Natural killer cell (primary cell): ENCODE data around the gene LEF1. TPM values are rescaled to one million over a fixed set of nuclear protein-coding genes. Genes with fewer than 3 reads are reported as not detected.

Source experiments
- ATAC-seq, 3 donors: fragments of 150-1000 bp in 2 of 3; fragments of 200-7000 bp in 1 of 3; cut with Tn5 transposase; 1 replicate in 1 of 3; 2 replicates in 2 of 3; pipeline ENCODE4 v1.10.0; 2021; ENCODE audit warnings: mild to moderate bottlenecking in 2 of 3, moderate library complexity in 2 of 3
- DNase-seq, 2 donors: peaks; one replicate each; pipeline versions ENCODE4 v3.0.0 to v3.0.0-alpha.2; 2013 to 2021; ENCODE audit warnings: mixed read lengths in 1 of 2
- H3K27ac ChIP-seq: one replicate; pipeline ENCODE4 v1.5.1; 2013; ENCODE audit warnings: mild to moderate bottlenecking, low read length
- H3K27me3 ChIP-seq: one replicate; pipeline ENCODE4 v1.6.1; 2013; ENCODE audit warnings: low read length; ENCODE audit not compliant: control insufficient read depth, insufficient read depth
- H3K36me3 ChIP-seq: one replicate; pipeline ENCODE4 v1.6.1; 2013; ENCODE audit warnings: low read length; ENCODE audit not compliant: control insufficient read depth, insufficient read depth
- H3K4me1 ChIP-seq: one replicate; pipeline ENCODE4 v1.6.1; 2013; ENCODE audit warnings: low read length; ENCODE audit not compliant: control insufficient read depth, insufficient read depth
- H3K4me3 ChIP-seq: one replicate; pipeline ENCODE4 v1.5.1; 2013; ENCODE audit warnings: low read length
- H3K9me3 ChIP-seq: one replicate; pipeline ENCODE4 v1.6.1; 2013; ENCODE audit warnings: low read length; ENCODE audit not compliant: control insufficient read depth, insufficient read depth
- H3K27ac Mint-ChIP-seq, 2 donors: one replicate each; pipeline ENCODE4 v1.8.0; 2022; ENCODE audit warnings: mild to moderate bottlenecking in 2 of 2, mixed read lengths in 2 of 2, moderate library complexity in 1 of 2
- H3K27me3 Mint-ChIP-seq, 2 donors: one replicate each; pipeline ENCODE4 v1.8.0; 2022; ENCODE audit warnings: low read depth in 2 of 2, mixed read lengths in 2 of 2
- H3K36me3 Mint-ChIP-seq: one replicate; pipeline ENCODE4 v1.8.0; 2022; ENCODE audit warnings: mixed read lengths
- H3K4me1 Mint-ChIP-seq, 2 donors: one replicate each; pipeline ENCODE4 v1.8.0; 2022; ENCODE audit warnings: mixed read lengths in 2 of 2
- H3K4me3 Mint-ChIP-seq: one replicate; pipeline ENCODE4 v1.8.0; 2022; ENCODE audit warnings: mild to moderate bottlenecking, moderate library complexity, mixed read lengths
- H3K9me3 Mint-ChIP-seq, 2 donors: one replicate each; pipeline ENCODE4 v1.8.0; 2022; ENCODE audit warnings: mixed read lengths in 2 of 2
- WGBS: methylation state at CpG from one replicate; pipeline ENCODE4 v1.1.7; 2013; ENCODE audit warnings: missing lambda C conversion rate; ENCODE audit not compliant: insufficient coverage; 5-methylcytosine and 5-hydroxymethylcytosine counted together
- intact Hi-C: fragments of 100-400 bp; cut with micrococcal nuclease; formaldehyde crosslinking; loops from one replicate; pipeline ENCODE4 v1.14.2; 2022
- total RNA-seq, 4 donors: library from RNA; stranded (reverse); fragments of 120-200 nt in 1 of 4; gene quantifications; one replicate each; pipeline versions ENCODE4 v1.2.3 to v1.2.4, GENCODE V29; 2013 to 2022
- TF ChIP-seq, protein P1 (sequence below): fragments of 200-600 bp; IDR thresholded peaks from one replicate; pipeline ENCODE4 v1.8.0; 2022; ENCODE audit warnings: antibody characterized with exemption

LEF1 gene
- total RNA-seq, 3 donors from 2014 or later (not counting 1 experiment from before 2014, with no cell fraction given) = 18.7 to 39.8 (median 24.5) TPM

GRCh38 chr4:108018884-108019187, 149.9 kb downstream of the LEF1 start:
- Histone ChIP-seq H3K36me3 (peaks cover 34% of the 10 kb centered on the region), H3K27ac (no peak overlapping the region), H3K27me3 (no peaks in the 10 kb centered on the region), H3K4me1 (no peaks in the 10 kb centered on the region), H3K4me3 (no peak overlapping the region), H3K9me3 (no peaks in the 10 kb centered on the region)
- DNase-seq = no peak
- WGBS = 100% methylated on average over 1 of the region's 2 CpGs
- Mint-ChIP-seq H3K4me1 (peaks cover 0 to under 1% of the 10 kb centered on the region in 2 donors), H3K27me3 (no peaks in the 10 kb centered on the region), H3K36me3 (peaks cover 10% of the 10 kb centered on the region), H3K4me3 (no peak overlapping the region), H3K9me3 (no peaks in the 10 kb centered on the region), H3K27ac (no peak overlapping the region)
- no peak for ATAC-seq
- TF ChIP-seq, protein P1, sequence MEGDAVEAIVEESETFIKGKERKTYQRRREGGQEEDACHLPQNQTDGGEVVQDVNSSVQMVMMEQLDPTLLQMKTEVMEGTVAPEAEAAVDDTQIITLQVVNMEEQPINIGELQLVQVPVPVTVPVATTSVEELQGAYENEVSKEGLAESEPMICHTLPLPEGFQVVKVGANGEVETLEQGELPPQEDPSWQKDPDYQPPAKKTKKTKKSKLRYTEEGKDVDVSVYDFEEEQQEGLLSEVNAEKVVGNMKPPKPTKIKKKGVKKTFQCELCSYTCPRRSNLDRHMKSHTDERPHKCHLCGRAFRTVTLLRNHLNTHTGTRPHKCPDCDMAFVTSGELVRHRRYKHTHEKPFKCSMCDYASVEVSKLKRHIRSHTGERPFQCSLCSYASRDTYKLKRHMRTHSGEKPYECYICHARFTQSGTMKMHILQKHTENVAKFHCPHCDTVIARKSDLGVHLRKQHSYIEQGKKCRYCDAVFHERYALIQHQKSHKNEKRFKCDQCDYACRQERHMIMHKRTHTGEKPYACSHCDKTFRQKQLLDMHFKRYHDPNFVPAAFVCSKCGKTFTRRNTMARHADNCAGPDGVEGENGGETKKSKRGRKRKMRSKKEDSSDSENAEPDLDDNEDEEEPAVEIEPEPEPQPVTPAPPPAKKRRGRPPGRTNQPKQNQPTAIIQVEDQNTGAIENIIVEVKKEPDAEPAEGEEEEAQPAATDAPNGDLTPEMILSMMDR = peak; percentile 6
- intact Hi-C loops = loop anchor here (1.0 kb wide), 2 partner anchors 553 to 1387 kb away; no protein-coding TSS in a partner anchor

- no peaks in the 10 kb centered on the region for H3K9me3 ChIP-seq
- TF ChIP-seq, protein P1 = peak; percentile 83
- Mint-ChIP-seq H3K27me3 (no peaks in the 10 kb centered on the region), H3K4me3 (no peak overlapping the region), H3K9me3 (no peaks in the 10 kb centered on the region), H3K4me1 (peaks cover 0 to 6% of the 10 kb centered on the region in 2 donors), H3K36me3 (peaks cover 8% of the 10 kb centered on the region), H3K27ac (no peak overlapping the region)
- H3K27me3 ChIP-seq = no peaks in the 10 kb centered on the region
- ATAC-seq = peak; percentile 65 to 75 (median 68)
- peaks cover 2% of the 10 kb centered on the region for H3K4me1 ChIP-seq
- intact Hi-C loops = loop anchor here (1.0 kb wide), 2 partner anchors 554 to 1388 kb away; no protein-coding TSS in a partner anchor
- H3K4me3 ChIP-seq = no peak overlapping the region
- WGBS = 6% methylated on average over 3 of the region's 8 CpGs
- H3K27ac ChIP-seq = no peak overlapping the region
- DNase-seq = peak; percentile 70 to 90
- peaks cover 28% of the 10 kb centered on the region for H3K36me3 ChIP-seq
Measured at GRCh38 chr4:108018040-108018883, 150.5 kb downstream of the LEF1 start.

DNA sequence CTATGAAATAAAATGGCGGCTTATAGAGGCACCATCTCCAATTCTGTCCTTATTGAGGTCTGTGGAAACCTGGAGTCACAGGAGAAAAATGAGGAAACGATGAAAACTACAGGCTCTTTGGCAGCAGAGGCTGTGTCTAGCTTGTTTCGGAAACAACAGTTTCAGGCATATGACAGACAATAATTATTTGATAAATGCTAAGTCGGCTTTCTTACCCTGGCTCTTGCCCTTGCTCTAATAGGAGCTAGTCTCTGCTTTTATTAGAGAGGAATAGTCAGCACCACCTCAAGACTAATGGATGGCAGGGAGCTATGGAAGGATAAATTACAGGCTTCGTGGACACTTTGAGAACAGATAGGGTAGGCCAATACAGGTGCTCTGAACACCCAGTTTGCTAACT, 154.8 kb downstream of the LEF1 start:
- TF ChIP-seq, protein P1 = no peak
- Mint-ChIP-seq H3K4me3 (no peak overlapping the region), H3K27me3 (no peaks in the 10 kb centered on the region), H3K9me3 (no peaks in the 10 kb centered on the region), H3K27ac (no peak overlapping the region), H3K36me3 (peaks cover 8% of the 10 kb centered on the region), H3K4me1 (peaks cover 0 to 18% of the 10 kb centered on the region in 2 donors)
- Histone ChIP-seq H3K9me3 (no peaks in the 10 kb centered on the region), H3K27ac (no peak overlapping the region), H3K4me1 (peaks cover 3% of the 10 kb centered on the region), H3K36me3 (peaks cover 16% of the 10 kb centered on the region), H3K27me3 (no peaks in the 10 kb centered on the region), H3K4me3 (no peak overlapping the region)
- 98% methylated on average over 5 of the region's 5 CpGs for WGBS
- DNase-seq (no peak), ATAC-seq (no peak)
- intact Hi-C loops = no loop called here
